ENCODE data around the gene RNF41. TPM values are rescaled to one million over a fixed set of nuclear protein-coding genes. Genes with fewer than 3 reads are reported as not detected.

Gene RNF41
- total RNA-seq, 1 donor from 2014 or later = 48.6 TPM

- Mint-ChIP-seq H3K4me3 (peak overlapping the region; percentile 94), H3K4me1 (peaks cover 25% of the 10 kb centered on the region), H3K27me3 (ENCODE audit: low read depth) (no peaks in the 10 kb centered on the region), H3K9me3 (no peaks in the 10 kb centered on the region), H3K36me3 (ENCODE audit: low read depth) (peaks cover 8% of the 10 kb centered on the region), H3K27ac (ENCODE audit: unreplicated experiment) (peak overlapping the region; percentile 88)
- TF ChIP-seq, protein P1, sequence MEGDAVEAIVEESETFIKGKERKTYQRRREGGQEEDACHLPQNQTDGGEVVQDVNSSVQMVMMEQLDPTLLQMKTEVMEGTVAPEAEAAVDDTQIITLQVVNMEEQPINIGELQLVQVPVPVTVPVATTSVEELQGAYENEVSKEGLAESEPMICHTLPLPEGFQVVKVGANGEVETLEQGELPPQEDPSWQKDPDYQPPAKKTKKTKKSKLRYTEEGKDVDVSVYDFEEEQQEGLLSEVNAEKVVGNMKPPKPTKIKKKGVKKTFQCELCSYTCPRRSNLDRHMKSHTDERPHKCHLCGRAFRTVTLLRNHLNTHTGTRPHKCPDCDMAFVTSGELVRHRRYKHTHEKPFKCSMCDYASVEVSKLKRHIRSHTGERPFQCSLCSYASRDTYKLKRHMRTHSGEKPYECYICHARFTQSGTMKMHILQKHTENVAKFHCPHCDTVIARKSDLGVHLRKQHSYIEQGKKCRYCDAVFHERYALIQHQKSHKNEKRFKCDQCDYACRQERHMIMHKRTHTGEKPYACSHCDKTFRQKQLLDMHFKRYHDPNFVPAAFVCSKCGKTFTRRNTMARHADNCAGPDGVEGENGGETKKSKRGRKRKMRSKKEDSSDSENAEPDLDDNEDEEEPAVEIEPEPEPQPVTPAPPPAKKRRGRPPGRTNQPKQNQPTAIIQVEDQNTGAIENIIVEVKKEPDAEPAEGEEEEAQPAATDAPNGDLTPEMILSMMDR (conservative IDR thresholded peaks at IDR 0.05) = no peak
- DNase-seq (ENCODE audit: low read depth, low spot score) = peak; percentile 38
Observed at GRCh38 chr12:56257491-56258067, 35.9 kb upstream of the RNF41 start.

DNA sequence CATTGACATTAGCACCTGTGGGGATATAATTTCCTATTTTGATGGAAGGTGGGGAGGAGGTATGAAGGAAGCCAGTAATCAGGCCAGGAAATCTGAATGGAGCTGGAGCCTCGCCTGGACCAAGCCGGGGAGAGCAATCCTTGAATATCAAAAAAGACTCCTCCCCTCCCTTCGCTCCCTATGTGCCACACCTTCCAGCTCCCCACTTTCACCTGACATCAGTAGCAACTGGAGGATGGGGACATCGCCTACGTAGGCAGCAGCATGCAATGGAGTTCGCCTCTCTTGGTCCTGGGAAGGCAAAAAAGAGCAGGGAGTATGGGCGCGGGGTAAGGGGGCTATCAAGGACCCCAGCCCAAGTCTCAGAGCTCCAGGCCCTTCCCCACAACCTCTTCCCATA, 35.3 kb upstream of the RNF41 start:
- TF ChIP-seq, protein P1 (conservative IDR thresholded peaks at IDR 0.05) = no peak
- Mint-ChIP-seq H3K4me1 (peaks cover 25% of the 10 kb centered on the region), H3K9me3 (no peaks in the 10 kb centered on the region), H3K36me3 (ENCODE audit: low read depth) (peaks cover 8% of the 10 kb centered on the region), H3K27me3 (ENCODE audit: low read depth) (no peaks in the 10 kb centered on the region), H3K4me3 (peak overlapping the region; percentile 94), H3K27ac (ENCODE audit: unreplicated experiment) (no peak overlapping the region)
- no peak for DNase-seq (ENCODE audit: low read depth, low spot score)

GRCh38 chr12:56256326-56256960, 34.7 kb upstream of the RNF41 start:
- no peaks in the 10 kb centered on the region for H3K27me3 Mint-ChIP-seq (ENCODE audit: low read depth)
- TF ChIP-seq, protein P1 (conservative IDR thresholded peaks at IDR 0.05) = no peak
- DNase-seq (ENCODE audit: low read depth, low spot score) = no peak
- H3K36me3 Mint-ChIP-seq (ENCODE audit: low read depth) = peaks cover 11% of the 10 kb centered on the region
- peaks cover 25% of the 10 kb centered on the region for H3K4me1 Mint-ChIP-seq
- no peak overlapping the region for H3K27ac Mint-ChIP-seq (ENCODE audit: unreplicated experiment)
- H3K9me3 Mint-ChIP-seq = no peaks in the 10 kb centered on the region
- peak overlapping the region; percentile 94 for H3K4me3 Mint-ChIP-seq

DNA sequence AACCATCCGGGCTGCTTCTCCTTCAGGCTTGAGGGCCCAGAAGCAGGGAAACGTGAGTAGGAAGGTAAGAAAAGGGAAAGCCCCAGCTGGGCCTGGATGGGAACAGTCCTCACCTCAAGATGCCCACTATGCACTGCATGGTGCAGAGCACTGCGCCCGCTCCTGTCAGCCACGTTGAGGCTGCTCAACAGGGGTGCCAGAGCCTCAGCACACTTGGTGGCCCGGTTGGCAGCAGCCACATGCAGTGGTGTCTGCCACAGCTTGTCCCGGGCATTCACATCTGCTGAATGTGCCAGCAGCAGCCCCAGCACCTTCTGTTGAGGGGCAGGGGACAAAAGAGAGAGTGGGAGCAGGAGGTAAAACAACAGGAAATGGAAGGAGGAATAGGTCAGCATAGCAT, 33.9 kb upstream of the RNF41 start:
- Mint-ChIP-seq H3K27me3 (ENCODE audit: low read depth) (no peaks in the 10 kb centered on the region), H3K36me3 (ENCODE audit: low read depth) (peaks cover 11% of the 10 kb centered on the region), H3K4me1 (peaks cover 25% of the 10 kb centered on the region), H3K27ac (ENCODE audit: unreplicated experiment) (no peak overlapping the region), H3K9me3 (no peaks in the 10 kb centered on the region), H3K4me3 (peak overlapping the region; percentile 94)
- DNase-seq (ENCODE audit: low read depth, low spot score) = no peak
- TF ChIP-seq, protein P1 (conservative IDR thresholded peaks at IDR 0.05) = no peak

DNA sequence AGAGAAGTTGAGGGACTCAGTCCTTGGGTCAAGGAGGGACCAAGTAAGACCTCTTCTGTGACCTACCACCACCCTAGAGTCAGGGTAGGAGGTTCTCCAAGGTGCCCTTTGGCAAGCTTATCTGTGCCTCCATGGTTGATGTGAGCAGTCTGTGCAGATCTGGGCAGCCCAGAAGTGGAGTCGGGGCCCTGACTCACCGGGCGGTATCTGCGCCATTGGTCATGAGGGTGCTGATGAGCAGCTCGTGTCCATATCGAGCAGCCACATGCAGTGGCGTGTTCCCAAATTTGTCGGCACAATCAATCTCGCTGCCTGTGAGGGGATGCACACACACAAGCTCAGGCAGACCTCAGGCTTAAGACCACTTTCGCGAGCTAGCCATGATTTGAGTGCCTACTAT, 31.4 kb upstream of the RNF41 start:
- H3K4me3 Mint-ChIP-seq = peak overlapping the region; percentile 48

More for the DNA sequence above, 31.4 kb upstream of the RNF41 start:
- TF ChIP-seq, protein P1 (conservative IDR thresholded peaks at IDR 0.05) = no peak
- no peak for DNase-seq (ENCODE audit: low read depth, low spot score)
- Mint-ChIP-seq H3K4me1 (peaks cover 17% of the 10 kb centered on the region), H3K27ac (ENCODE audit: unreplicated experiment) (no peak overlapping the region), H3K36me3 (ENCODE audit: low read depth) (peaks cover 14% of the 10 kb centered on the region), H3K9me3 (no peaks in the 10 kb centered on the region), H3K27me3 (ENCODE audit: low read depth) (no peaks in the 10 kb centered on the region)
